ENCODE measurements around the gene ZNF213. TPM values are rescaled to one million over a fixed set of nuclear protein-coding genes. Genes with fewer than 3 reads are reported as not detected.

ZNF213 gene
- total and polyA plus RNA-seq, 2 donors (not counting 1 experiment from before 2014, with no cell fraction given) = 0.43 to 8.8 TPM

GRCh38 chr16:3147046-3147756 is 12.4 kb downstream of the ZNF213 start:
- Histone ChIP-seq H3K9me3 (ENCODE audit: control insufficient read depth, insufficient read depth, low read depth, low read length) (no peaks in the 10 kb centered on the region), H3K4me2 (ENCODE audit: extremely low read depth, insufficient read depth, low read length) (no peak overlapping the region), H3K4me3 (replicated peaks in 1 of 4; ENCODE audit: control extremely low read depth in 1 of 4, insufficient read depth in 1 of 4, low read depth in 3 of 4, low read length in 4 of 4) (no peak overlapping the region), H3K4me1 (ENCODE audit: control insufficient read depth, extremely low read depth, insufficient read depth, low read length) (no peaks in the 10 kb centered on the region), H3K36me3 (ENCODE audit: control insufficient read depth, insufficient read depth, low read length) (peaks cover 3% of the 10 kb centered on the region), H3K79me2 (ENCODE audit: control insufficient read depth, insufficient read depth, low read length) (no peaks in the 10 kb centered on the region), H3K9ac (ENCODE audit: insufficient read depth, low read length) (no peak overlapping the region), H2AFZ (ENCODE audit: low read length) (no peak overlapping the region), H3K27me3 (ENCODE audit: control insufficient read depth, insufficient read depth, low read length) (no peaks in the 10 kb centered on the region), H3K27ac (ENCODE audit: insufficient read depth, low read length) (no peak overlapping the region), H4K20me1 (ENCODE audit: control insufficient read depth, extremely low read depth, insufficient read depth, low read length) (no peaks in the 10 kb centered on the region)
- DNase-seq (ENCODE audit: low read depth in 2 of 2) = no peak
- TF ChIP-seq CTCF (conservative IDR thresholded peaks at IDR 0.05 in 1 of 2, IDR thresholded peaks at IDR 0.05 in 1 of 2; ENCODE audit: low read depth in 1 of 2, low read length in 2 of 2) = no peak
- TF ChIP-seq EZH2 (IDR thresholded peaks at IDR 0.05; ENCODE audit: low read length, missing control alignments) = no peak

- H3K4me3 ChIP-seq (replicated peaks in 1 of 4; ENCODE audit: control extremely low read depth in 1 of 4, insufficient read depth in 1 of 4, low read depth in 3 of 4, low read length in 4 of 4) = no peak overlapping the region
- no peaks in the 10 kb centered on the region for H4K20me1 ChIP-seq (ENCODE audit: control insufficient read depth, extremely low read depth, insufficient read depth, low read length)
- no peaks in the 10 kb centered on the region for H3K27me3 ChIP-seq (ENCODE audit: control insufficient read depth, insufficient read depth, low read length)
- TF ChIP-seq EZH2 (IDR thresholded peaks at IDR 0.05; ENCODE audit: low read length, missing control alignments) (no peak), CTCF (conservative IDR thresholded peaks at IDR 0.05 in 1 of 2, IDR thresholded peaks at IDR 0.05 in 1 of 2; ENCODE audit: low read depth in 1 of 2, low read length in 2 of 2) (no peak)
- no peak overlapping the region for H3K9ac ChIP-seq (ENCODE audit: insufficient read depth, low read length)
- H3K79me2 ChIP-seq (ENCODE audit: control insufficient read depth, insufficient read depth, low read length) = no peaks in the 10 kb centered on the region
- no peaks in the 10 kb centered on the region for H3K9me3 ChIP-seq (ENCODE audit: control insufficient read depth, insufficient read depth, low read depth, low read length)
- H3K27ac ChIP-seq (ENCODE audit: insufficient read depth, low read length) = no peak overlapping the region
- H3K4me1 ChIP-seq (ENCODE audit: control insufficient read depth, extremely low read depth, insufficient read depth, low read length) = peaks cover 2% of the 10 kb centered on the region
- H3K4me2 ChIP-seq (ENCODE audit: extremely low read depth, insufficient read depth, low read length) = no peak overlapping the region
- H2AFZ ChIP-seq (ENCODE audit: low read length) = no peak overlapping the region
- no peaks in the 10 kb centered on the region for H3K36me3 ChIP-seq (ENCODE audit: control insufficient read depth, insufficient read depth, low read length)
- DNase-seq (ENCODE audit: low read depth in 2 of 2) = no peak
Observed at GRCh38 chr16:3147757-3148104, 12.9 kb downstream of the ZNF213 start.

- no peak for DNase-seq (ENCODE audit: low read depth in 2 of 2)
- Histone ChIP-seq H2AFZ (ENCODE audit: low read length) (no peak overlapping the region), H3K36me3 (ENCODE audit: control insufficient read depth, insufficient read depth, low read length) (no peaks in the 10 kb centered on the region), H4K20me1 (ENCODE audit: control insufficient read depth, extremely low read depth, insufficient read depth, low read length) (no peaks in the 10 kb centered on the region), H3K4me2 (ENCODE audit: extremely low read depth, insufficient read depth, low read length) (no peak overlapping the region), H3K4me3 (replicated peaks in 1 of 4; ENCODE audit: control extremely low read depth in 1 of 4, insufficient read depth in 1 of 4, low read depth in 3 of 4, low read length in 4 of 4) (no peak overlapping the region), H3K9ac (ENCODE audit: insufficient read depth, low read length) (no peak overlapping the region), H3K4me1 (ENCODE audit: control insufficient read depth, extremely low read depth, insufficient read depth, low read length) (peaks cover 2% of the 10 kb centered on the region), H3K27me3 (ENCODE audit: control insufficient read depth, insufficient read depth, low read length) (no peaks in the 10 kb centered on the region), H3K9me3 (ENCODE audit: control insufficient read depth, insufficient read depth, low read depth, low read length) (no peaks in the 10 kb centered on the region), H3K79me2 (ENCODE audit: control insufficient read depth, insufficient read depth, low read length) (no peaks in the 10 kb centered on the region), H3K27ac (ENCODE audit: insufficient read depth, low read length) (no peak overlapping the region)
- TF ChIP-seq EZH2 (IDR thresholded peaks at IDR 0.05; ENCODE audit: low read length, missing control alignments) = no peak
- TF ChIP-seq CTCF (conservative IDR thresholded peaks at IDR 0.05 in 1 of 2, IDR thresholded peaks at IDR 0.05 in 1 of 2; ENCODE audit: low read depth in 1 of 2, low read length in 2 of 2) = no peak
Observed at GRCh38 chr16:3148256-3149192, 13.7 kb downstream of the ZNF213 start.
